HCT116 (cell line): ENCODE data around the gene BSN. TPM values are rescaled to one million over a fixed set of nuclear protein-coding genes. Genes with fewer than 3 reads are reported as not detected.

ENCODE experiments used
- ATAC-seq: fragments of 200-7000 bp; cut with Tn5 transposase; 2 replicates; pipeline ENCODE4 v1.9.1; 2020; ENCODE audit warnings: mild to moderate bottlenecking, moderate library complexity
- BruUV-seq: library from RNA; stranded (reverse); fragments of 400-500 nt; replicated peaks from 2 replicates; lab custom pipeline; 2021; lab: Mats Ljungman, UMichigan
- CTCF ChIA-PET: fragments of 300-600 bp; sonication (Branson Sonifier 250); formaldehyde crosslinking; loops from one replicate; lab custom pipeline; 2021; ENCODE audit warnings: antibody characterized with exemption; lab: Charles Lee
- POLR2A ChIA-PET: fragments of 300-600, 350-600 bp; sonication (Branson Sonifier 250); formaldehyde crosslinking; loops from one replicate; lab custom pipeline; 2021; ENCODE audit warnings: antibody characterized with exemption; lab: Charles Lee
- RAD21 ChIA-PET, 2 experiments: fragments of 300-600 bp; sonication (Branson Sonifier 250); formaldehyde crosslinking; loops; one replicate each; lab custom pipeline; 2023; ENCODE audit warnings: low total read pairs in 2 of 2; ENCODE audit not compliant: uncharacterized antibody in 2 of 2, unreplicated experiment in 2 of 2, low non-redundant PET in 1 of 2; lab: Charles Lee
- DNase-seq: peaks from one replicate; pipeline ENCODE4 v3.0.0-alpha.2; 2010; ENCODE audit warnings: low read depth, low spot score
- H2AFZ ChIP-seq: fragments of 200-600 bp; shearing (Covaris generic), sonication (generic); 2 replicates; pipeline ENCODE4 v1.6.1; 2017; ENCODE audit warnings: low read depth, mixed run types, mixed read lengths, antibody characterized with exemption, low read length; ENCODE audit not compliant: poor library complexity, severe bottlenecking
- H3K27ac ChIP-seq: 2 replicates; pipeline ENCODE4 v1.5.1; 2012; ENCODE audit warnings: low read depth, low read length
- H3K27me3 ChIP-seq: fragments of 200-600 bp; sonication (generic); 2 replicates; pipeline ENCODE4 v1.6.1; 2016; ENCODE audit warnings: mixed run types, low read length, mixed read lengths; ENCODE audit not compliant: insufficient read depth
- H3K36me3 ChIP-seq, 2 experiments: fragments of 200-500 bp in 1 of 2; fragments of 200-600 bp in 1 of 2; sonication (Bioruptor generic) in 1 of 2; sonication (generic) in 1 of 2; 2 replicates each; pipeline versions ENCODE4 v1.5.1 to v1.6.1; 2014 to 2016; ENCODE audit warnings: low read length in 2 of 2, inconsistent platforms in 1 of 2, mixed read lengths in 1 of 2, mixed run types in 1 of 2; ENCODE audit not compliant: insufficient read depth in 2 of 2, control insufficient read depth in 1 of 2
- H3K4me1 ChIP-seq, 2 experiments: fragments of 200-600 bp in 1 of 2; sonication (generic) in 1 of 2; 2 replicates each; pipeline versions ENCODE4 v1.5.1 to v1.6.1; 2012 to 2017; ENCODE audit warnings: low read length in 2 of 2, inconsistent platforms in 1 of 2, mild to moderate bottlenecking in 1 of 2, mixed read lengths in 1 of 2, mixed run types in 1 of 2, moderate library complexity in 1 of 2; ENCODE audit not compliant: insufficient read depth in 2 of 2, control insufficient read depth in 1 of 2
- H3K4me2 ChIP-seq: fragments of 200-600 bp; sonication (generic); 2 replicates; pipeline ENCODE4 v1.6.1; 2017; ENCODE audit warnings: mixed run types, low read length, mixed read lengths
- H3K4me3 ChIP-seq, 2 experiments: fragments of 200-600 bp in 1 of 2; sonication (generic) in 1 of 2; replicated peaks in 1 of 2; 2 replicates each; pipeline ENCODE4 v1.5.1; 2011 to 2016; ENCODE audit warnings: low read length in 2 of 2, control low read depth in 1 of 2, low read depth in 1 of 2, mild to moderate bottlenecking in 1 of 2, mixed read lengths in 1 of 2, mixed run types in 1 of 2
- H3K79me2 ChIP-seq: fragments of 200-600 bp; sonication (generic); 2 replicates; pipeline ENCODE4 v1.6.1; 2017; ENCODE audit warnings: mild to moderate bottlenecking, mixed run types, low read length, moderate library complexity, mixed read lengths; ENCODE audit not compliant: insufficient read depth
- H3K9ac ChIP-seq: fragments of 200-600 bp; sonication (generic); 2 replicates; pipeline ENCODE4 v1.6.1; 2016; ENCODE audit warnings: low read length, mixed read lengths
- H3K9me2 ChIP-seq: fragments of 200-600 bp; sonication (generic), shearing (Covaris generic); 2 replicates; pipeline ENCODE4 v1.6.1; 2017; ENCODE audit warnings: mixed run types, mild to moderate bottlenecking, moderate library complexity; ENCODE audit not compliant: insufficient read depth
- H3K9me3 ChIP-seq, 2 experiments: fragments of 200-500 bp in 1 of 2; fragments of 200-600 bp in 1 of 2; sonication (Bioruptor generic) in 1 of 2; sonication (generic) in 1 of 2; 2 replicates each; pipeline ENCODE4 v1.6.1; 2014 to 2017; ENCODE audit warnings: low read length in 2 of 2, mixed read lengths in 2 of 2, inconsistent platforms in 1 of 2, low read depth in 1 of 2, mild to moderate bottlenecking in 1 of 2, mixed run types in 1 of 2, moderate library complexity in 1 of 2; ENCODE audit not compliant: control insufficient read depth in 1 of 2, insufficient read depth in 1 of 2
- H4K20me1 ChIP-seq: fragments of 200-600 bp; sonication (generic), shearing (Covaris generic); 2 replicates; pipeline ENCODE4 v1.6.1; 2017; ENCODE audit warnings: mixed run types, mild to moderate bottlenecking, moderate library complexity; ENCODE audit not compliant: insufficient read depth
- ATF3 ChIP-seq: IDR thresholded peaks from 2 replicates; pipeline ENCODE4 v1.6.1; 2012
- CEBPB ChIP-seq: IDR thresholded peaks from 2 replicates; pipeline ENCODE4 v1.6.1; 2012; ENCODE audit warnings: low read depth
- CTCF ChIP-seq, 3 experiments: fragments of 200-600 bp in 1 of 3; sonication (generic) in 1 of 3; IDR thresholded peaks in 2 of 3; conservative IDR thresholded peaks in 1 of 3; 2 replicates each; pipeline ENCODE4 v1.5.1; 2012 to 2017; ENCODE audit warnings: low read depth in 2 of 3, low read length in 2 of 3, antibody characterized with exemption in 1 of 3, borderline replicate concordance in 1 of 3, control low read depth in 1 of 3, mild to moderate bottlenecking in 1 of 3, mixed read lengths in 1 of 3, mixed run types in 1 of 3, moderate library complexity in 1 of 3; ENCODE audit not compliant: insufficient read depth in 1 of 3
- ELF1 ChIP-seq: IDR thresholded peaks from 2 replicates; pipeline ENCODE4 v1.6.1; 2012; ENCODE audit warnings: low read depth, borderline replicate concordance
- EZH2phosphoT487 ChIP-seq: fragments of 200-600 bp; IDR thresholded peaks from 2 replicates; pipeline ENCODE4 v1.6.1; 2018; ENCODE audit warnings: antibody characterized with exemption, borderline replicate concordance
- JUND ChIP-seq: IDR thresholded peaks from 2 replicates; pipeline ENCODE4 v1.6.1; 2012
- MAX ChIP-seq: IDR thresholded peaks from 2 replicates; pipeline ENCODE4 v1.6.1; 2012
- POLR2A ChIP-seq: IDR thresholded peaks from 2 replicates; pipeline ENCODE4 v1.7.0; 2011; ENCODE audit warnings: borderline replicate concordance; ENCODE audit not compliant: insufficient read depth, insufficient read length; ENCODE audit errors: extremely low read depth
- POLR2AphosphoS5 ChIP-seq: IDR thresholded peaks from 2 replicates; pipeline ENCODE4 v1.6.1; 2011; ENCODE audit warnings: mild to moderate bottlenecking, low read depth, low read length, moderate library complexity
- REST ChIP-seq: IDR thresholded peaks from 2 replicates; pipeline ENCODE4 v1.6.1; 2012; ENCODE audit warnings: low read depth
- SIN3A ChIP-seq: IDR thresholded peaks from 2 replicates; pipeline ENCODE4 v1.6.1; 2012; ENCODE audit warnings: low read depth
- SP1 ChIP-seq: IDR thresholded peaks from 2 replicates; pipeline ENCODE4 v1.6.1; 2012; ENCODE audit warnings: low read depth
- TCF7L2 ChIP-seq: IDR thresholded peaks from 2 replicates; pipeline ENCODE4 v1.7.0; 2011; ENCODE audit warnings: borderline replicate concordance, inconsistent platforms; ENCODE audit not compliant: insufficient read depth, insufficient read length; ENCODE audit errors: extremely low read depth
- YY1 ChIP-seq: IDR thresholded peaks from 2 replicates; pipeline ENCODE4 v1.6.1; 2011; ENCODE audit warnings: low read length, low read depth, moderate library complexity, mild to moderate bottlenecking; ENCODE audit not compliant: insufficient replicate concordance; ENCODE audit errors: extremely low read depth
- intact Hi-C: fragments of 100-400 bp; cut with micrococcal nuclease; formaldehyde crosslinking; loops from 2 replicates; pipeline ENCODE4 v1.10.0; 2022
- total RNA-seq: library from RNA; stranded (reverse); gene quantifications from one replicate; pipeline ENCODE4 v1.2.1, GENCODE V29; 2021; ENCODE audit not compliant: unreplicated experiment

The BSN gene
- total RNA-seq, 1 experiment from 2014 or later: 1.5 TPM

- intact Hi-C loops: no loop called here
- POLR2A ChIA-PET: no interaction called here
Observed at GRCh38 chr3:49531715-49532114, 22.6 kb upstream of the BSN start.

More at GRCh38 chr3:49531715-49532114, 22.6 kb upstream of the BSN start:
- TF ChIP-seq REST (no peak), JUND (no peak), CTCF (IDR thresholded peaks at IDR 0.05 in 2 of 3, conservative IDR thresholded peaks at IDR 0.05 in 1 of 3; ENCODE audit: borderline replicate concordance in 1 of 3, insufficient read depth in 1 of 3, low read depth in 2 of 3, low read length in 2 of 3) (no peak), POLR2A (no peak), MAX (no peak), POLR2AphosphoS5 (no peak), YY1 (no peak), SIN3A (no peak), EZH2phosphoT487 (no peak), ELF1 (no peak), CEBPB (no peak), SP1 (no peak), ATF3 (no peak), TCF7L2 (no peak)
- TF ChIP-seq, all 23 proteins: peak for 0
- ATAC-seq: no peak
- Histone ChIP-seq H3K79me2 (no peaks in the 10 kb centered on the region), H4K20me1 (no peaks in the 10 kb centered on the region), H3K9me2 (no peaks in the 10 kb centered on the region), H3K27ac (no peak overlapping the region), H3K36me3 (peaks cover 12 to 25% of the 10 kb centered on the region in 2 experiments; a peak in 3 of 4 replicates), H3K4me1 (peaks cover 0 to 20% of the 10 kb centered on the region in 2 experiments; a peak in 2 of 4 replicates), H3K9me3 (no peaks in the 10 kb centered on the region), H2AFZ (no peak overlapping the region), H3K9ac (no peak overlapping the region), H3K4me2 (no peak overlapping the region), H3K27me3 (no peaks in the 10 kb centered on the region), H3K4me3 (no peak overlapping the region)
- BruUV-seq: no TSS peak
- ChIA-PET RAD21 (no interaction called here), CTCF (interaction anchor here (0.5 kb wide), 1 partner anchor 53 kb away, joined by 3 read pairs; no protein-coding TSS in a partner anchor)
- no peak for DNase-seq
